Measurements from ENCODE around the gene RAD51B. TPM values are rescaled to one million over a fixed set of nuclear protein-coding genes. Genes with fewer than 3 reads are reported as not detected.
A peak's percentile ranks its signal among the peaks of the same experiment; 100 is the strongest.

Gene RAD51B
- total RNA-seq, 5 donors from 2014 or later (not counting 1 experiment from before 2014, with no cell fraction given): 25.4 to 47.9 (median 30.0) TPM

- ChIA-PET CTCF (no interaction called here), POLR2A (no interaction called here)
- peaks cover 8% of the 10 kb centered on the region for H3K36me3 Mint-ChIP-seq
- no peak overlapping the region for H3K4me3 Mint-ChIP-seq
- H3K4me1 Mint-ChIP-seq: peaks cover 0 to 7% (median 6%) of the 10 kb centered on the region in 3 donors
- H3K9me3 Mint-ChIP-seq: peaks cover 4 to 11% (median 5%) of the 10 kb centered on the region in 3 donors
- Histone ChIP-seq H3K9me3 (no peaks in the 10 kb centered on the region), H3K4me1 (ENCODE audit: control insufficient read depth in 1 of 2, extremely low read depth in 1 of 2, insufficient read depth in 2 of 2, low read length in 2 of 2) (peaks cover 0 to 3% of the 10 kb centered on the region in 2 experiments), H3K27me3 (replicated peaks in 1 of 2; ENCODE audit: control insufficient read depth in 2 of 2, extremely low read depth in 1 of 2, insufficient read depth in 2 of 2, low read length in 1 of 2) (no peaks in the 10 kb centered on the region), H3K36me3 (ENCODE audit: control insufficient read depth in 2 of 2, extremely low read depth in 1 of 2, insufficient read depth in 1 of 2, low read length in 1 of 2) (no peaks in the 10 kb centered on the region), H3K4me3 (ENCODE audit: control insufficient read depth in 1 of 2, extremely low read depth in 1 of 2, low read length in 1 of 2) (no peak overlapping the region), H3K27ac (ENCODE audit: low read length) (no peak overlapping the region)
- no peak overlapping the region for H3K27ac Mint-ChIP-seq
- 89% methylated on average over 3 of the region's 3 CpGs for WGBS (ENCODE audit: insufficient coverage)
- DNase-seq (no peak), ATAC-seq (replicated peaks in 1 of 4) (no peak)
- no peaks in the 10 kb centered on the region for H3K27me3 Mint-ChIP-seq
Measured at GRCh38 chr14:68222726-68223125, 403.1 kb downstream of the RAD51B start.

- DNase-seq: no peak
- CTCF ChIA-PET: no interaction called here
- Histone ChIP-seq H3K4me1 (ENCODE audit: control insufficient read depth in 1 of 2, extremely low read depth in 1 of 2, insufficient read depth in 2 of 2, low read length in 2 of 2) (peaks cover 0 to 3% of the 10 kb centered on the region in 2 experiments), H3K36me3 (ENCODE audit: control insufficient read depth in 2 of 2, extremely low read depth in 1 of 2, insufficient read depth in 1 of 2, low read length in 1 of 2) (no peaks in the 10 kb centered on the region), H3K27me3 (replicated peaks in 1 of 2; ENCODE audit: control insufficient read depth in 2 of 2, extremely low read depth in 1 of 2, insufficient read depth in 2 of 2, low read length in 1 of 2) (no peaks in the 10 kb centered on the region), H3K4me3 (ENCODE audit: control insufficient read depth in 1 of 2, extremely low read depth in 1 of 2, low read length in 1 of 2) (no peak overlapping the region), H3K9me3 (no peaks in the 10 kb centered on the region), H3K27ac (ENCODE audit: low read length) (no peak overlapping the region)
- POLR2A ChIA-PET: no interaction called here
- H3K9me3 Mint-ChIP-seq: peaks cover 4 to 11% (median 5%) of the 10 kb centered on the region in 3 donors
- H3K4me3 Mint-ChIP-seq: no peak overlapping the region
- no peaks in the 10 kb centered on the region for H3K27me3 Mint-ChIP-seq
- no peak for ATAC-seq (replicated peaks in 1 of 4)
- H3K36me3 Mint-ChIP-seq: peaks cover 8% of the 10 kb centered on the region
- H3K27ac Mint-ChIP-seq: peak overlapping the region in 1 of 2 donors; percentile 59
- peaks cover 0 to 7% (median 6%) of the 10 kb centered on the region in 3 donors for H3K4me1 Mint-ChIP-seq
Measured at GRCh38 chr14:68223631-68224030, 404.1 kb downstream of the RAD51B start.

- DNase-seq (no peak), ATAC-seq (replicated peaks in 1 of 4) (no peak)
- no peaks in the 10 kb centered on the region for H3K27me3 ChIP-seq (replicated peaks in 1 of 2; ENCODE audit: control insufficient read depth in 2 of 2, extremely low read depth in 1 of 2, insufficient read depth in 2 of 2, low read length in 1 of 2)
- Mint-ChIP-seq H3K4me1 (peaks cover 0 to 7% (median 6%) of the 10 kb centered on the region in 3 donors), H3K4me3 (no peak overlapping the region), H3K27ac (no peak overlapping the region), H3K36me3 (peaks cover 5% of the 10 kb centered on the region), H3K27me3 (no peaks in the 10 kb centered on the region), H3K9me3 (peaks cover 4 to 11% (median 5%) of the 10 kb centered on the region in 3 donors)
- H3K4me1 ChIP-seq (ENCODE audit: control insufficient read depth in 1 of 2, extremely low read depth in 1 of 2, insufficient read depth in 2 of 2, low read length in 2 of 2): peaks cover 0 to 3% of the 10 kb centered on the region in 2 experiments
- no peak overlapping the region for H3K27ac ChIP-seq (ENCODE audit: low read length)
- H3K9me3 ChIP-seq: no peaks in the 10 kb centered on the region
- H3K4me3 ChIP-seq (ENCODE audit: control insufficient read depth in 1 of 2, extremely low read depth in 1 of 2, low read length in 1 of 2): no peak overlapping the region
- CTCF ChIA-PET: no interaction called here
- POLR2A ChIA-PET: no interaction called here
- 100% methylated on average over 1 of the region's 2 CpGs for WGBS (ENCODE audit: insufficient coverage)
- H3K36me3 ChIP-seq (ENCODE audit: control insufficient read depth in 2 of 2, extremely low read depth in 1 of 2, insufficient read depth in 1 of 2, low read length in 1 of 2): no peaks in the 10 kb centered on the region
Measured at GRCh38 chr14:68225321-68225720, 405.7 kb downstream of the RAD51B start.

GRCh38 chr14:68226523-68226922 lies 406.9 kb downstream of the RAD51B start:
- Histone ChIP-seq H3K9me3 (no peaks in the 10 kb centered on the region), H3K27me3 (replicated peaks in 1 of 2; ENCODE audit: control insufficient read depth in 2 of 2, extremely low read depth in 1 of 2, insufficient read depth in 2 of 2, low read length in 1 of 2) (no peaks in the 10 kb centered on the region), H3K27ac (ENCODE audit: low read length) (no peak overlapping the region), H3K4me3 (ENCODE audit: control insufficient read depth in 1 of 2, extremely low read depth in 1 of 2, low read length in 1 of 2) (no peak overlapping the region), H3K4me1 (ENCODE audit: control insufficient read depth in 1 of 2, extremely low read depth in 1 of 2, insufficient read depth in 2 of 2, low read length in 2 of 2) (peaks cover 0 to 3% of the 10 kb centered on the region in 2 experiments), H3K36me3 (ENCODE audit: control insufficient read depth in 2 of 2, extremely low read depth in 1 of 2, insufficient read depth in 1 of 2, low read length in 1 of 2) (no peaks in the 10 kb centered on the region)
- 92% methylated on average over 2 of the region's 4 CpGs for WGBS (ENCODE audit: insufficient coverage)
- Mint-ChIP-seq H3K27me3 (no peaks in the 10 kb centered on the region), H3K9me3 (peaks cover 0 to 5% (median 5%) of the 10 kb centered on the region in 3 donors), H3K4me1 (peaks cover 0 to 7% (median 6%) of the 10 kb centered on the region in 3 donors), H3K4me3 (no peak overlapping the region), H3K27ac (no peak overlapping the region), H3K36me3 (peaks cover 2% of the 10 kb centered on the region)
- no peak for ATAC-seq (replicated peaks in 1 of 4)
- no peak for DNase-seq
- ChIA-PET POLR2A (no interaction called here), CTCF (no interaction called here)

GRCh38 chr14:68228656-68229055 lies 409.1 kb downstream of the RAD51B start:
- DNase-seq (no peak), ATAC-seq (replicated peaks in 1 of 4) (no peak)
- Mint-ChIP-seq H3K9me3 (no peaks in the 10 kb centered on the region), H3K27me3 (no peaks in the 10 kb centered on the region), H3K27ac (no peak overlapping the region), H3K4me3 (no peak overlapping the region), H3K36me3 (no peaks in the 10 kb centered on the region), H3K4me1 (peaks cover 0 to 6% (median 5%) of the 10 kb centered on the region in 3 donors)
- H3K27ac ChIP-seq (ENCODE audit: low read length): no peak overlapping the region
- POLR2A ChIA-PET: interaction anchor here in 1 of 2 donors (0.7 kb wide), 1 partner anchor 804 kb away, joined by 3 read pairs; no protein-coding TSS in a partner anchor
- peaks cover 0 to 3% of the 10 kb centered on the region in 2 experiments for H3K4me1 ChIP-seq (ENCODE audit: control insufficient read depth in 1 of 2, extremely low read depth in 1 of 2, insufficient read depth in 2 of 2, low read length in 2 of 2)
- H3K27me3 ChIP-seq (replicated peaks in 1 of 2; ENCODE audit: control insufficient read depth in 2 of 2, extremely low read depth in 1 of 2, insufficient read depth in 2 of 2, low read length in 1 of 2): no peaks in the 10 kb centered on the region
- no peak overlapping the region for H3K4me3 ChIP-seq (ENCODE audit: control insufficient read depth in 1 of 2, extremely low read depth in 1 of 2, low read length in 1 of 2)
- no peaks in the 10 kb centered on the region for H3K36me3 ChIP-seq (ENCODE audit: control insufficient read depth in 2 of 2, extremely low read depth in 1 of 2, insufficient read depth in 1 of 2, low read length in 1 of 2)
- no CpG with 5 or more reads among the region's 3 CpGs for WGBS (ENCODE audit: insufficient coverage)
- no peaks in the 10 kb centered on the region for H3K9me3 ChIP-seq
- CTCF ChIA-PET: interaction anchor here in 1 of 2 donors (1.2 to 1.3 kb wide), 2 partner anchors 11 to 14 kb away, joined by 4 read pairs; no protein-coding TSS in a partner anchor

GRCh38 chr14:68229423-68230100 lies 410.0 kb downstream of the RAD51B start:
- H3K36me3 Mint-ChIP-seq: no peaks in the 10 kb centered on the region
- H3K27me3 ChIP-seq (replicated peaks in 1 of 2; ENCODE audit: control insufficient read depth in 2 of 2, extremely low read depth in 1 of 2, insufficient read depth in 2 of 2, low read length in 1 of 2): no peaks in the 10 kb centered on the region
- H3K27me3 Mint-ChIP-seq: no peaks in the 10 kb centered on the region
- H3K27ac Mint-ChIP-seq: no peak overlapping the region
- no peaks in the 10 kb centered on the region for H3K36me3 ChIP-seq (ENCODE audit: control insufficient read depth in 2 of 2, extremely low read depth in 1 of 2, insufficient read depth in 1 of 2, low read length in 1 of 2)
- H3K4me3 ChIP-seq (ENCODE audit: control insufficient read depth in 1 of 2, extremely low read depth in 1 of 2, low read length in 1 of 2): no peak overlapping the region
- H3K4me1 ChIP-seq (ENCODE audit: control insufficient read depth in 1 of 2, extremely low read depth in 1 of 2, insufficient read depth in 2 of 2, low read length in 2 of 2): no peaks in the 10 kb centered on the region
- 90% methylated on average over 2 of the region's 3 CpGs for WGBS (ENCODE audit: insufficient coverage)
- DNase-seq: no peak
- H3K27ac ChIP-seq (ENCODE audit: low read length): no peak overlapping the region
- POLR2A ChIA-PET: interaction anchor here in 1 of 2 donors (0.7 kb wide), 1 partner anchor 803 kb away, joined by 3 read pairs; no protein-coding TSS in a partner anchor
- H3K4me1 Mint-ChIP-seq: no peaks in the 10 kb centered on the region
- H3K4me3 Mint-ChIP-seq: no peak overlapping the region
- CTCF ChIA-PET: no interaction called here
- H3K9me3 ChIP-seq: no peaks in the 10 kb centered on the region
- no peak for ATAC-seq (replicated peaks in 1 of 4)
- no peaks in the 10 kb centered on the region for H3K9me3 Mint-ChIP-seq
